ENCODE results near the gene MARCHF6.
A peak's percentile ranks its signal among the peaks of the same experiment; 100 is the strongest.
"Not testable (repeated sequence)": the region's sequence is repeated elsewhere in the genome, so short reads cannot be mapped to it uniquely, and the experiment has no call there.

Gene MARCHF6

GRCh38 chr5:10351919-10352318 lies 1.6 kb upstream of the MARCHF6 start:
- DNase-seq (ENCODE audit: low spot score) = no peak

GRCh38 chr5:10352430-10353240 lies 860 bp upstream of the MARCHF6 start:
- no peak for DNase-seq (ENCODE audit: low spot score)

- DNase-seq (ENCODE audit: low spot score) = peak; percentile 48
Measured at GRCh38 chr5:10354048-10354872, 765 bp downstream of the MARCHF6 start.

- peak; percentile 31 for DNase-seq (ENCODE audit: low spot score)
Measured at GRCh38 chr5:10355071-10355889, 1.8 kb downstream of the MARCHF6 start.

GRCh38 chr5:10358999-10359398 lies 5.5 kb downstream of the MARCHF6 start:
- no peak for DNase-seq (ENCODE audit: low spot score)

GRCh38 chr5:10360686-10361085 lies 7.2 kb downstream of the MARCHF6 start:
- no peak for DNase-seq (ENCODE audit: low spot score)

GRCh38 chr5:10363519-10364185 lies 10.2 kb downstream of the MARCHF6 start:
- no peak for DNase-seq (ENCODE audit: low spot score)

- no peak for DNase-seq (ENCODE audit: low spot score)
Measured at GRCh38 chr5:10364186-10364689, 10.7 kb downstream of the MARCHF6 start.

GRCh38 chr5:10365782-10366181 lies 12.3 kb downstream of the MARCHF6 start:
- no peak for DNase-seq (ENCODE audit: low spot score)

- DNase-seq (ENCODE audit: low spot score) = no peak
Measured at GRCh38 chr5:10366310-10367272, 13.1 kb downstream of the MARCHF6 start.

GRCh38 chr5:10367579-10367978 lies 14.1 kb downstream of the MARCHF6 start:
- no peak for DNase-seq (ENCODE audit: low spot score)

- no peak for DNase-seq (ENCODE audit: low spot score)
Measured at GRCh38 chr5:10370931-10371330, 17.4 kb downstream of the MARCHF6 start.

- not testable (repeated sequence) for DNase-seq (ENCODE audit: low spot score)
Measured at GRCh38 chr5:10371369-10371768, 17.9 kb downstream of the MARCHF6 start.

GRCh38 chr5:10372726-10373709 lies 19.5 kb downstream of the MARCHF6 start:
- DNase-seq (ENCODE audit: low spot score) = no peak

GRCh38 chr5:10374046-10375022 lies 20.8 kb downstream of the MARCHF6 start:
- no peak for DNase-seq (ENCODE audit: low spot score)

GRCh38 chr5:10375146-10375545 lies 21.7 kb downstream of the MARCHF6 start:
- not testable (repeated sequence) for DNase-seq (ENCODE audit: low spot score)

GRCh38 chr5:10376544-10376943 lies 23.0 kb downstream of the MARCHF6 start:
- DNase-seq (ENCODE audit: low spot score) = no peak

GRCh38 chr5:10377081-10377480 lies 23.6 kb downstream of the MARCHF6 start:
- no peak for DNase-seq (ENCODE audit: low spot score)
